MM.1S (cell line): ENCODE results near the gene DOCK4.

Source experiments
- DNase-seq: peaks from one replicate; pipeline ENCODE4 v3.0.0-alpha.2; 2015
- H2AFZ ChIP-seq: fragments of 300-600 bp; sonication (generic); 2 replicates; pipeline ENCODE4 v1.6.0; 2016; ENCODE audit warnings: antibody characterized with exemption, low read length
- H3F3A ChIP-seq: fragments of 300-600 bp; sonication (generic); 2 replicates; pipeline ENCODE4 v1.6.1; 2016; ENCODE audit warnings: mild to moderate bottlenecking, antibody characterized with exemption, low read length, moderate library complexity, mixed read lengths; ENCODE audit not compliant: insufficient read depth
- H3K27ac ChIP-seq: fragments of 300-600 bp; sonication (generic); 2 replicates; pipeline ENCODE4 v1.5.1; 2016; ENCODE audit warnings: mild to moderate bottlenecking, low read length
- H3K27me3 ChIP-seq: fragments of 300-600 bp; sonication (generic); replicated peaks from 2 replicates; pipeline ENCODE4 v1.6.0; 2016; ENCODE audit warnings: low read length; ENCODE audit not compliant: insufficient read depth
- H3K36me3 ChIP-seq: fragments of 300-600 bp; sonication (generic); replicated peaks from 2 replicates; pipeline ENCODE4 v1.6.1; 2016; ENCODE audit warnings: mild to moderate bottlenecking, low read length, mixed read lengths; ENCODE audit not compliant: insufficient read depth
- H3K4me1 ChIP-seq: fragments of 300-600 bp; sonication (generic); 2 replicates; pipeline ENCODE4 v1.6.1; 2016; ENCODE audit warnings: low read length, mixed read lengths
- H3K4me2 ChIP-seq: fragments of 300-600 bp; sonication (generic); 2 replicates; pipeline ENCODE4 v1.6.0; 2016; ENCODE audit warnings: low read depth, low read length
- H3K4me3 ChIP-seq: fragments of 300-600 bp; sonication (generic); 2 replicates; pipeline ENCODE4 v1.5.1; 2016; ENCODE audit warnings: low read length, mixed read lengths
- H3K79me2 ChIP-seq: fragments of 300-600 bp; sonication (generic); 2 replicates; pipeline ENCODE4 v1.6.1; 2016; ENCODE audit warnings: mixed run types, low read length, mixed read lengths
- H3K9ac ChIP-seq: fragments of 300-600 bp; sonication (generic); 2 replicates; pipeline ENCODE4 v1.6.1; 2016; ENCODE audit warnings: low read length, mixed read lengths
- H3K9me2 ChIP-seq: fragments of 300-600 bp; sonication (generic); replicated peaks from 2 replicates; pipeline ENCODE4 v1.6.1; 2016; ENCODE audit warnings: mild to moderate bottlenecking, low read length, mixed read lengths; ENCODE audit not compliant: insufficient read depth
- H3K9me3 ChIP-seq: fragments of 300-600 bp; sonication (generic); replicated peaks from 2 replicates; pipeline ENCODE4 v1.6.1; 2016; ENCODE audit warnings: mild to moderate bottlenecking, low read length, mixed read lengths; ENCODE audit not compliant: insufficient read depth
- H4K20me1 ChIP-seq: fragments of 300-600 bp; sonication (generic); 2 replicates; pipeline ENCODE4 v1.6.1; 2016; ENCODE audit warnings: mild to moderate bottlenecking, low read length, moderate library complexity, mixed read lengths; ENCODE audit not compliant: insufficient read depth
- CTCF ChIP-seq: fragments of 300-600 bp; sonication (generic); IDR thresholded peaks from 2 replicates; pipeline ENCODE4 v1.5.1; 2016; ENCODE audit warnings: antibody characterized with exemption, low read length, mixed read lengths
- EZH2 ChIP-seq: fragments of 300-600 bp; sonication (generic); optimal IDR thresholded peaks from 2 replicates; pipeline ENCODE3; 2017; ENCODE audit warnings: low read depth, mild to moderate bottlenecking, antibody characterized with exemption, low read length, mixed read lengths
- EZH2phosphoT487 ChIP-seq: fragments of 300-600 bp; sonication (generic); IDR thresholded peaks from 2 replicates; pipeline ENCODE4 v1.6.1; 2018; ENCODE audit warnings: antibody characterized with exemption, low read length

Gene DOCK4

GRCh38 chr7:111710839-111711380 is 495.3 kb downstream of the DOCK4 start:
- no peaks in the 10 kb centered on the region for H3K4me1 ChIP-seq
- H3K36me3 ChIP-seq, result no peaks in the 10 kb centered on the region
- no peaks in the 10 kb centered on the region for H3K9me2 ChIP-seq
- no peak overlapping the region for H3K4me2 ChIP-seq
- H3K79me2 ChIP-seq, result no peaks in the 10 kb centered on the region
- no peaks in the 10 kb centered on the region for H4K20me1 ChIP-seq
- no peak overlapping the region for H3K27ac ChIP-seq
- no peak overlapping the region for H3K9ac ChIP-seq
- no peaks in the 10 kb centered on the region for H3K9me3 ChIP-seq
- no peaks in the 10 kb centered on the region for H3K27me3 ChIP-seq
- H2AFZ ChIP-seq, result no peak overlapping the region
- TF ChIP-seq EZH2 (no peak), EZH2phosphoT487 (no peak), CTCF (no peak)
- H3F3A ChIP-seq, result no peaks in the 10 kb centered on the region
- no peak overlapping the region for H3K4me3 ChIP-seq
- no peak for DNase-seq

- H4K20me1 ChIP-seq, result no peaks in the 10 kb centered on the region
- H3K79me2 ChIP-seq, result no peaks in the 10 kb centered on the region
- H3K27ac ChIP-seq, result no peak overlapping the region
- DNase-seq, result no peak
- no peaks in the 10 kb centered on the region for H3K27me3 ChIP-seq
- no peaks in the 10 kb centered on the region for H3K9me2 ChIP-seq
- no peaks in the 10 kb centered on the region for H3K9me3 ChIP-seq
- no peaks in the 10 kb centered on the region for H3K4me1 ChIP-seq
- TF ChIP-seq EZH2 (no peak), EZH2phosphoT487 (no peak), CTCF (no peak)
- no peak overlapping the region for H3K4me2 ChIP-seq
- H3K36me3 ChIP-seq, result no peaks in the 10 kb centered on the region
- no peaks in the 10 kb centered on the region for H3F3A ChIP-seq
- H3K4me3 ChIP-seq, result no peak overlapping the region
- no peak overlapping the region for H2AFZ ChIP-seq
- H3K9ac ChIP-seq, result no peak overlapping the region
Observed at GRCh38 chr7:111708072-111708471, 498.1 kb downstream of the DOCK4 start.

- no peak overlapping the region for H3K27ac ChIP-seq
- H3K4me1 ChIP-seq, result no peaks in the 10 kb centered on the region
- no peaks in the 10 kb centered on the region for H3K79me2 ChIP-seq
- no peak overlapping the region for H2AFZ ChIP-seq
- H3F3A ChIP-seq, result no peaks in the 10 kb centered on the region
- no peak for TF ChIP-seq CTCF
- TF ChIP-seq EZH2phosphoT487, result no peak
- TF ChIP-seq EZH2, result no peak
- H3K4me2 ChIP-seq, result no peak overlapping the region
- H3K27me3 ChIP-seq, result no peaks in the 10 kb centered on the region
- DNase-seq, result no peak
- no peaks in the 10 kb centered on the region for H3K9me2 ChIP-seq
- no peak overlapping the region for H3K9ac ChIP-seq
- no peaks in the 10 kb centered on the region for H3K36me3 ChIP-seq
- no peak overlapping the region for H3K4me3 ChIP-seq
- H4K20me1 ChIP-seq, result no peaks in the 10 kb centered on the region
- H3K9me3 ChIP-seq, result no peaks in the 10 kb centered on the region
Observed at GRCh38 chr7:111705807-111706206, 500.4 kb downstream of the DOCK4 start.
